ENCODE results near the gene TK1.
A peak's percentile ranks its signal among the peaks of the same experiment; 100 is the strongest.

Gene TK1

GRCh38 chr17:78132767-78133178 lies 54.1 kb downstream of the TK1 start:
- no peak for DNase-seq

GRCh38 chr17:78132084-78132676 lies 54.7 kb downstream of the TK1 start:
- peak; percentile 63 for DNase-seq

- no peak for DNase-seq
These were observed 55.4 kb downstream of the TK1 start for GRCh38 chr17:78131172-78132083.

GRCh38 chr17:78130437-78131101 lies 56.3 kb downstream of the TK1 start, which contains the start of gene TMC8:
Gene TMC8 (plus strand): TSS chr17:78130771. CDS start chr17:78131589, 818 bp downstream.
- DNase-seq: peak; percentile 93

- peak; percentile 51 for DNase-seq
These were observed 56.8 kb downstream of the TK1 start for GRCh38 chr17:78130090-78130436.

- no peak for DNase-seq
These were observed 57.3 kb downstream of the TK1 start for GRCh38 chr17:78129351-78130089.

- DNase-seq: peak; percentile 40
These were observed 58.1 kb downstream of the TK1 start, which contains the start of gene TMC6 for GRCh38 chr17:78128551-78129350. Gene TMC6 (minus strand): TSS chr17:78128755. CDS start chr17:78126832, 1,923 bp downstream.

- no peak for DNase-seq
These were observed 58.8 kb downstream of the TK1 start for GRCh38 chr17:78127888-78128550.

GRCh38 chr17:78127239-78127887 lies 59.5 kb downstream of the TK1 start:
- DNase-seq: peak; percentile 58

GRCh38 chr17:78126895-78127238 lies 60.0 kb downstream of the TK1 start:
- no peak for DNase-seq

GRCh38 chr17:78125976-78126894 lies 60.6 kb downstream of the TK1 start:
- no peak for DNase-seq

- DNase-seq: no peak
These were observed 61.5 kb downstream of the TK1 start for GRCh38 chr17:78125138-78125913.

- DNase-seq: no peak
These were observed 62.1 kb downstream of the TK1 start for GRCh38 chr17:78124836-78125137.

Data from KG1 (cell line).